CD4-positive, alpha-beta memory T cell (primary cell): ENCODE results near the gene SLC25A10. TPM values are rescaled to one million over a fixed set of nuclear protein-coding genes. Genes with fewer than 3 reads are reported as not detected.
A peak's percentile ranks its signal among the peaks of the same experiment; 100 is the strongest.

ENCODE experiments used
- CTCF ChIA-PET: fragments of 350-600 bp; sonication (Branson Sonifier 250); formaldehyde crosslinking; loops from one replicate; lab custom pipeline; 2021; ENCODE audit warnings: inconsistent platforms; ENCODE audit not compliant: partially characterized antibody; lab: Charles Lee
- POLR2A ChIA-PET: fragments of 350-600 bp; sonication (Branson Sonifier 250); formaldehyde crosslinking; loops from one replicate; lab custom pipeline; 2021; ENCODE audit not compliant: partially characterized antibody; lab: Charles Lee
- DNase-seq, 5 donors: peaks; one replicate each; pipeline versions ENCODE4 v3.0.0 to v3.0.0-alpha.2; 2020 to 2022; ENCODE audit warnings: mixed read lengths in 1 of 5
- H3K27ac ChIP-seq: one replicate; pipeline ENCODE4 v1.7.0; 2013; ENCODE audit warnings: low read depth, low read length
- H3K27me3 ChIP-seq: 2 replicates; pipeline ENCODE4 v1.7.0; 2013; ENCODE audit warnings: mild to moderate bottlenecking, low read length, moderate library complexity; ENCODE audit not compliant: insufficient read depth
- H3K36me3 ChIP-seq: 2 replicates; pipeline ENCODE4 v1.7.0; 2013; ENCODE audit warnings: mild to moderate bottlenecking, low read length, moderate library complexity; ENCODE audit not compliant: insufficient read depth
- H3K4me1 ChIP-seq: 2 replicates; pipeline ENCODE4 v1.7.0; 2013; ENCODE audit warnings: mild to moderate bottlenecking, low read length, moderate library complexity; ENCODE audit not compliant: insufficient read depth
- H3K4me3 ChIP-seq, 2 donors: one replicate each; pipeline ENCODE4 v1.7.0; 2013; ENCODE audit warnings: low read length in 2 of 2, mild to moderate bottlenecking in 1 of 2
- H3K9me3 ChIP-seq, 2 donors: one replicate each; pipeline ENCODE4 v1.7.0; 2013; ENCODE audit warnings: low read length in 2 of 2, control low read depth in 1 of 2; ENCODE audit not compliant: control insufficient read depth in 1 of 2
- H3K27ac Mint-ChIP-seq, 7 donors: one replicate each; pipeline ENCODE4 v1.8.0; 2020 to 2021; ENCODE audit warnings: mixed read lengths in 7 of 7, mild to moderate bottlenecking in 6 of 7, inconsistent platforms in 3 of 7, moderate library complexity in 3 of 7
- H3K27me3 Mint-ChIP-seq, 2 donors: one replicate each; pipeline ENCODE4 v1.8.0; 2020 to 2021; ENCODE audit warnings: mixed read lengths in 2 of 2
- H3K36me3 Mint-ChIP-seq, 2 donors: one replicate each; pipeline ENCODE4 v1.8.0; 2020 to 2021; ENCODE audit warnings: mixed read lengths in 2 of 2, inconsistent platforms in 1 of 2, mild to moderate bottlenecking in 1 of 2
- H3K4me1 Mint-ChIP-seq, 4 donors: one replicate each; pipeline ENCODE4 v1.8.0; 2020 to 2021; ENCODE audit warnings: mixed read lengths in 4 of 4, mild to moderate bottlenecking in 1 of 4
- H3K4me3 Mint-ChIP-seq, 8 donors: one replicate each; pipeline ENCODE4 v1.8.0; 2020 to 2021; ENCODE audit warnings: mixed read lengths in 8 of 8, mild to moderate bottlenecking in 7 of 8, moderate library complexity in 6 of 8, inconsistent platforms in 3 of 8
- H3K9me3 Mint-ChIP-seq, 8 donors: one replicate each; pipeline ENCODE4 v1.8.0; 2020 to 2021; ENCODE audit warnings: mixed read lengths in 8 of 8, mild to moderate bottlenecking in 5 of 8, inconsistent platforms in 3 of 8, moderate library complexity in 1 of 8
- intact Hi-C: fragments of 100-400 bp; cut with micrococcal nuclease; formaldehyde crosslinking; loops from one replicate; pipeline ENCODE4 v1.15.1; 2023
- polyA plus RNA-seq, 2 donors: library from polyadenylated mRNA; unstranded; fragments of 300-500 nt; fragmentation: Illumina TruSeq; gene quantifications; one replicate each; pipeline ENCODE4 v1.2.3, GENCODE V29; 2021
- total RNA-seq, 2 experiments: library from RNA; stranded (reverse); gene quantifications; one replicate each; pipeline ENCODE4 v1.2.3, GENCODE V29; 2021

SLC25A10 gene
- total and polyA plus RNA-seq, 4 experiments from 2014 or later = 3.2 to 5.2 (median 4.5) TPM

DNA sequence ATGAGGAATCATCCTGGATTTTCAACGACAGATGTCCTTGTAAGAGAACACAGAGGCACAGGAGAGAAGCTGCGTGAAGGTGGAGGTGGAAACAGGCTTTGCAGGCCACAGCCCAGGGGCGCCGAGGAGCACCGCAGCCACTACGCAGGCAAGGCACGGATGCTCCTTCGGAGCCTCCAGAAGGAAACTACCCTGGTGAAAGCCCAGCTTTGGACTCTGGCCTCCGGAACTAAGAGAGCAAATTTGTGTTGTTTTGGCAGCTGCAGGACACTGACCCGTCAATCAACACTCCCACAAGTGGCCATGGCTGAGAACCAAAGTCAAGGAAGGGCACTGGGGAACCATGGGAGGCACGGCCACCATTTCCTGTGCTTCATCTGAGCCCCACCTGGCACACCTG, 31.9 kb upstream of the SLC25A10 start:
- POLR2A ChIA-PET = interaction anchor here (0.8 kb wide), 1 partner anchor 28 kb away, joined by 4 read pairs; no protein-coding TSS in a partner anchor
- Mint-ChIP-seq H3K27ac (peak overlapping the region in 2 of 7 donors; percentile 17 to 31), H3K27me3 (no peaks in the 10 kb centered on the region), H3K4me1 (peaks cover 19 to 43% (median 24%) of the 10 kb centered on the region in 4 donors), H3K4me3 (no peak overlapping the region), H3K9me3 (peaks cover 0 to 3% (median 0%) of the 10 kb centered on the region in 8 donors), H3K36me3 (peaks cover 0 to 19% of the 10 kb centered on the region in 2 donors)
- Histone ChIP-seq H3K4me1 (peaks cover 17% of the 10 kb centered on the region), H3K27me3 (no peaks in the 10 kb centered on the region), H3K27ac (no peak overlapping the region), H3K9me3 (no peaks in the 10 kb centered on the region), H3K4me3 (no peak overlapping the region), H3K36me3 (no peaks in the 10 kb centered on the region)
- DNase-seq = peak in 1 of 5 donors; percentile 7
- CTCF ChIA-PET = no interaction called here
- intact Hi-C loops = loop anchor here (5.0 kb wide), 2 partner anchors 168 to 417 kb away; partner anchors contain the start of genes ACTG1 and FASN

DNA sequence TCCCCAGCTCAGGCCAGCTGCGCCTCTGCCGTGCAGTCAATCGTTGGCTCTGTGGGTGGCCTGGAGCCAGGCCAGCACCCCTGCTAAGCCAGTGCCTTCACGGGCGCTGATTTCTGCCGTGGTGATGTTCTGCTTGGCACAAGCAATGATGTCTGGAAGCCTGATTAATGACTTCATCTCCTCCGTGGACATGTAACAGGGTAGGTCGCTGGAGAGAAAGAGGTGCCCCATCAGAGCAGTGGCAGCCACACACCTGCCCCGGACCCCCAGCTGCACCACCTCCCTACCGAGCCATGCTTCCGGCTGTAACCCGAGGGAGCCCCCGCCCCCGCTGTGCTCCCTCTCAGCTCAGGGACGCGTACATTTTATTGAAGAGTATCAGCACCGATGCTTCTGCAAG, 30.4 kb upstream of the SLC25A10 start:
- ChIA-PET CTCF (no interaction called here), POLR2A (interaction anchor here (0.5 to 3.7 kb wide), 3 partner anchors 11 to 255 kb away, joined by 3 to 65 read pairs (median 3); partner anchors contain the start of genes CCDC137 and OXLD1)
- no peaks in the 10 kb centered on the region for H3K9me3 ChIP-seq
- Mint-ChIP-seq H3K4me1 (peaks cover 18 to 49% (median 26%) of the 10 kb centered on the region in 4 donors), H3K9me3 (peaks cover 0 to 3% (median 0%) of the 10 kb centered on the region in 8 donors), H3K4me3 (peak overlapping the region in 4 of 8 donors; percentile 21 to 52 (median 36)), H3K27ac (peak overlapping the region in 2 of 7 donors; percentile 9 to 35), H3K36me3 (peaks cover 4 to 21% of the 10 kb centered on the region in 2 donors), H3K27me3 (no peaks in the 10 kb centered on the region)
- H3K27ac ChIP-seq = no peak overlapping the region
- no peaks in the 10 kb centered on the region for H3K27me3 ChIP-seq
- peak in 1 of 5 donors; percentile 16 for DNase-seq
- peaks cover 31% of the 10 kb centered on the region for H3K4me1 ChIP-seq
- H3K36me3 ChIP-seq = peaks cover 11% of the 10 kb centered on the region
- intact Hi-C loops = loop anchor here (5.0 kb wide), 2 partner anchors 169 to 416 kb away; partner anchors contain the start of genes ACTG1 and FASN
- no peak overlapping the region for H3K4me3 ChIP-seq

DNA sequence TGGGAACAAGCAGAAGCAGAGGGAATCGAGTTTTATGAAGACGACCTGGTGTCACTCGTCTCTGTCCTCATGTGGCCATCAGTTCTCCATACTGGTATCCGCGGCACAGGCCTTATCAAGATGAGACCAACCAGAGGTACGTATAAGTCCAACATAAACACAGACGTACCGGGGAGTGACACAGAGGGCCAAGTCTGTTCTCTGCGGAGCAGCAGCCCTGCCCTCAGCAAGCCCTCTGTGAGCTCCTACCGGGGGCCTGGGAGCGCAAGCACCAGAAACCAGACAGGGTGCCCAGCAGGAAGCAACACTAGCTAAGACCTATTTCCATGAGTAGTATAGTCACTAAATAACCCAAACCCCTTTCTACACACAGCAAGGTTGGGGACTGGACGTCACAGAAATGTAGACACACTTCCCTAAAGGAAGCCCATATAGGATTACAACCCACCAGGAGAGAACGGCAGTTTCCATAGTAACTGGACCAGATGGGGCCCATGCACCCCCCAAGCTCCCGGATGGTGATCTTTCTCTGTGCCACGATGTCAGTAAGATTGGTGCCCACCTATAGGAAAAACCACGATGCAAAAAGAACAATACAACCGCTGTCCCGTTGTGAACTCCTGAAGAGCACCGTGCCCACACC, 29.4 kb upstream of the SLC25A10 start:
- no peaks in the 10 kb centered on the region for H3K27me3 ChIP-seq
- no peaks in the 10 kb centered on the region for H3K9me3 ChIP-seq
- H3K27ac Mint-ChIP-seq = peak overlapping the region; percentile 57 to 85 (median 77)
- peak overlapping the region; percentile 94 to 99 (median 97) for H3K4me3 Mint-ChIP-seq
- H3K36me3 Mint-ChIP-seq = peaks cover 8 to 30% of the 10 kb centered on the region in 2 donors
- ChIA-PET CTCF (interaction anchor here (0.9 to 2.2 kb wide), 5 partner anchors 7 to 48 kb away, joined by 3 to 6 read pairs (median 4); no protein-coding TSS in a partner anchor), POLR2A (interaction anchor here (1.1 to 4.0 kb wide), 12 partner anchors 11 to 1228 kb away, joined by 3 to 67 read pairs (median 7); partner anchors contain the start of genes CCDC137, MRPL12 and OXLD1)
- intact Hi-C loops = loop anchor here (1.0 to 5.0 kb wide), 5 partner anchors 16 to 415 kb away; partner anchors contain the start of genes ACTG1, CCDC137, FASN and MRPL12
- peaks cover 31% of the 10 kb centered on the region for H3K4me1 ChIP-seq
- H3K4me3 ChIP-seq = peak overlapping the region; percentile 18 to 93
- peaks cover 0 to 3% (median 0%) of the 10 kb centered on the region in 8 donors for H3K9me3 Mint-ChIP-seq
- peak overlapping the region; percentile 83 for H3K27ac ChIP-seq
- no peaks in the 10 kb centered on the region for H3K27me3 Mint-ChIP-seq
- peaks cover 20 to 52% (median 27%) of the 10 kb centered on the region in 4 donors for H3K4me1 Mint-ChIP-seq
- peak in 1 of 5 donors; percentile 39 for DNase-seq
- peaks cover 20% of the 10 kb centered on the region for H3K36me3 ChIP-seq

DNA sequence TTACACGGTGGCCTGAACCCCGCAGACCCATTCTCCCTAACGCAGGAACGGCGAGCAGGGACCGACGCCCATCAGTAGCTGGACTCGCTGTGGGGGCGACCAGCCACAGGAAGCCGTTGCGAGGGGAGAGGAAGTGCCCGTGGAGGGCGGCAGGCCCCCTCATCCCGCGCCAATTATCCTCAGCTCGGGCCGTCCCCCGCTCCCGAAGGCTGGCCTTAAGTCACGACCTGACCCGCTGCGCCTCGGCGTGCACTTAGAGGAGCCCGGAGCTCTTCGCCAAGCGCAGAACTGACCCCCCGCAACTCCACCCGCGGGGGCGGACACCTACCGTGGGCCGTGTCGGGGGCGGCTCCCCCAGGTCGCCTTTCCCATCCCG, 28.9 kb upstream of the SLC25A10 start:
- peaks cover 20 to 52% (median 27%) of the 10 kb centered on the region in 4 donors for H3K4me1 Mint-ChIP-seq

DNA sequence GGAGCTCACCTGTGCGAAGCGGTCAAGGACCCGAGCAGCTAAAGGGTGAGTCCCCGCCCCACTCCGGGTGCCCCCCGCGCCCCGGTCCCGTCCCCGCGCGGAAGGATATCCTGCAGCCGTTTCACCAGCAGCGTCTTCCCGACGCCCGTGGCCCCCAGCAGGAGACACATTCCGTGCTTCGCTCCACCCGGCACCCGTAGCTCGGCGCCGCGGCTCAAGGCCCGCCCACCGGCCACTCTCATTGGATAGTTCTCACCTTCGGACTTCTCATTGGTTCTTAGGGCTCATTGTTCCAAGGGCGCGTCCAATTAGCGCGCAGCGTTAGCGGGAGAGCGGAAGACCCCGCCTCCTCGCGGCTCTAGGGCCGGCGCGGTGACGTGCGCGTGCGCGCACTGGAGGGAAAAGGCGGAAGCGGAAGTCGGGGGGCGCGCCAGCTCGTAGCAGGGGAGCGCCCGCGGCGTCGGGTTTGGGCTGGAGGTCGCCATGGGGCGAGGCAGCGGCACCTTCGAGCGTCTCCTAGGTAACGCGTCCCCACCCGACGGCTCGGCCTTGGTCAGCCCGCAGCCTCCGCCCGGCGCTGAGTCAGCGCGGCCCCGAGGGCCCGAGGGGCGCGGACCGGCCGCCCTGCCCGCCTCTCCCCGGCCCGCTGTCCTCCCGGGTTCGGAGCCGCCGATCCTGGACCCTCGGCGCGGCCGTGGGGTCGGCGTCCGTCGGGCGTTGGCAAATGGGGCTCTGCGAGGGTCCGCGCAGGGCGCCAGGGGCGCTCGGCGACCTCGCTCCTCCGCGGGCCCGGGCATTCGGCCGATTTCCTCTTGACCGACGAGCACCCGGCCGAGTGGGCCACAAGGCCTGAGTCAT, 28.3 kb upstream of the SLC25A10 start, which contains the start of the genes ARL16 and HGS:
Gene ARL16, minus strand, starts transcription at position 214 of the 858 bp plus-strand sequence. Its CDS starts 44 bp downstream, at position 170.
Gene HGS, plus strand, starts transcription at position 428 of the 858 bp plus-strand sequence. Its CDS starts 56 bp downstream, at position 484.
- Mint-ChIP-seq H3K27me3 (no peaks in the 10 kb centered on the region), H3K36me3 (peaks cover 11 to 38% of the 10 kb centered on the region in 2 donors), H3K4me3 (peak within 1 kb of the TSS; percentile 94 to 99 (median 97)), H3K4me1 (peaks cover 20 to 55% (median 27%) of the 10 kb centered on the region in 4 donors), H3K27ac (peak within 1 kb of the TSS; percentile 84 to 99 (median 96)), H3K9me3 (peaks cover 0 to 3% (median 0%) of the 10 kb centered on the region in 8 donors)
- CTCF ChIA-PET = interaction anchor here (0.6 to 2.2 kb wide), 5 partner anchors 9 to 172 kb away, joined by 4 to 6 read pairs (median 4); no protein-coding TSS in a partner anchor
- Histone ChIP-seq H3K36me3 (peaks cover 29% of the 10 kb centered on the region), H3K4me3 (peak within 1 kb of the TSS; percentile 80 to 93), H3K27ac (peak within 1 kb of the TSS; percentile 83), H3K27me3 (no peaks in the 10 kb centered on the region), H3K9me3 (no peaks in the 10 kb centered on the region), H3K4me1 (peaks cover 31% of the 10 kb centered on the region)
- DNase-seq = peak; percentile 97 to 98 (median 98)
- POLR2A ChIA-PET = interaction anchor here (0.7 to 4.0 kb wide), 26 partner anchors 9 to 1229 kb away, joined by 3 to 67 read pairs (median 4); partner anchors contain the start of genes CCDC137, FAAP100, MCRIP1 and MRPL12
- intact Hi-C loops = loop anchor here (1.0 to 5.0 kb wide), 5 partner anchors 18 to 413 kb away; partner anchors contain the start of genes ACTG1, CCDC137, FASN and MRPL12

More for the DNA sequence above, 28.9 kb upstream of the SLC25A10 start:
- CTCF ChIA-PET = interaction anchor here (0.6 to 2.2 kb wide), 5 partner anchors 8 to 173 kb away, joined by 4 to 6 read pairs (median 4); no protein-coding TSS in a partner anchor
- intact Hi-C loops = loop anchor here (1.0 to 5.0 kb wide), 5 partner anchors 17 to 414 kb away; partner anchors contain the start of genes ACTG1, CCDC137, FASN and MRPL12
- no peaks in the 10 kb centered on the region for H3K27me3 ChIP-seq
- peaks cover 23% of the 10 kb centered on the region for H3K36me3 ChIP-seq
- H3K9me3 ChIP-seq = no peaks in the 10 kb centered on the region
- POLR2A ChIA-PET = interaction anchor here (0.7 to 4.0 kb wide), 22 partner anchors 8 to 1229 kb away, joined by 3 to 67 read pairs (median 5); partner anchors contain the start of genes CCDC137, FAAP100, MCRIP1 and MRPL12
- Mint-ChIP-seq H3K27me3 (no peaks in the 10 kb centered on the region), H3K36me3 (peaks cover 8 to 33% of the 10 kb centered on the region in 2 donors), H3K27ac (peak overlapping the region; percentile 63 to 97 (median 79)), H3K9me3 (peaks cover 0 to 3% (median 0%) of the 10 kb centered on the region in 8 donors), H3K4me3 (peak overlapping the region; percentile 94 to 99 (median 97))
- H3K4me3 ChIP-seq = peak overlapping the region; percentile 18 to 93
- DNase-seq = no peak
- H3K4me1 ChIP-seq = peaks cover 31% of the 10 kb centered on the region
- H3K27ac ChIP-seq = peak overlapping the region; percentile 83

DNA sequence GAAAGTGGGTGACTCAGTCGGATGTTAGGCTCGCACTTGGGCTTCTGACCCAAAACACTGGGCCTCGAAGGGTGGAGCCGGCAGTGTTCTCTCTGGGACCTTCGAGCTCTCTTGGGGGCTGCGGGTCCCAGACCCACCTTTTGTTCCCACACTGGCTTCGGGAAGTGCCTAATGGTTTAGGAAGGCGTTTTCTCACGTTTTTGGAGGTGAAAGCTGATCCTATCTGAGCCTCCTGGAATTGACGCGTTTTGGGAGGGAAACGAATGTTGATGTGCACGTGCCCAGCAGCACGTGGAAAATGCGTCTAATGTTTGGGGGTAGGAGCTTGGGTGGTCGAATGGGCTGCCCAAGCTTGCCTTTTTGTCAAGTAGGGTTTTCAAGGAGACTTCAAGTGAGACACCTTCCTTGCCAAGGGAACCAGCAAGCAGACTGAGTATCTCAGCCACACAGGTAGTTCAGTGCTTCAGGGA, 27.6 kb upstream of the SLC25A10 start:
- Mint-ChIP-seq H3K9me3 (peaks cover 0 to 3% (median 0%) of the 10 kb centered on the region in 8 donors), H3K4me1 (peaks cover 20 to 59% (median 27%) of the 10 kb centered on the region in 4 donors), H3K27ac (peak overlapping the region; percentile 72 to 93 (median 83)), H3K27me3 (no peaks in the 10 kb centered on the region), H3K4me3 (peak overlapping the region; percentile 83 to 94 (median 84)), H3K36me3 (peaks cover 14 to 45% of the 10 kb centered on the region in 2 donors)
- ChIA-PET POLR2A (interaction anchor here (1.0 to 4.0 kb wide), 18 partner anchors 11 to 1230 kb away, joined by 3 to 67 read pairs (median 5); partner anchors contain the start of genes CCDC137, FAAP100, MRPL12 and OXLD1), CTCF (no interaction called here)
- H3K4me3 ChIP-seq = peak overlapping the region; percentile 80 to 93
- H3K27me3 ChIP-seq = no peaks in the 10 kb centered on the region
- intact Hi-C loops = loop anchor here (5.0 kb wide), 2 partner anchors 172 to 413 kb away; partner anchors contain the start of genes ACTG1 and FASN
- peak overlapping the region; percentile 83 for H3K27ac ChIP-seq
- DNase-seq = peak in 1 of 5 donors; percentile 39
- no peaks in the 10 kb centered on the region for H3K9me3 ChIP-seq
- H3K36me3 ChIP-seq = peaks cover 35% of the 10 kb centered on the region
- H3K4me1 ChIP-seq = peaks cover 31% of the 10 kb centered on the region
